DND-41 (cell line): Measurements from ENCODE around the gene NFATC3.

ENCODE experiments used
- CTCF ChIP-seq: IDR thresholded peaks from 2 replicates; pipeline ENCODE4 v1.5.1; 2012; ENCODE audit warnings: borderline replicate concordance, low read length, moderate library complexity, mild to moderate bottlenecking; ENCODE audit not compliant: poor library complexity, severe bottlenecking; ENCODE audit errors: extremely low read depth
- EZH2 ChIP-seq: IDR thresholded peaks from 3 replicates; pipeline ENCODE4 v1.6.1; 2012; ENCODE audit warnings: borderline replicate concordance, low read depth, mild to moderate bottlenecking, moderate library complexity, low read length, inconsistent platforms; ENCODE audit not compliant: severe bottlenecking

- no peak for TF ChIP-seq EZH2
- TF ChIP-seq CTCF: no peak
Measured at GRCh38 chr16:68252383-68252782, 167.2 kb downstream of the NFATC3 start.
